H9 (cell line): ENCODE data around the gene FYN. TPM values are rescaled to one million over a fixed set of nuclear protein-coding genes. Genes with fewer than 3 reads are reported as not detected.

ENCODE experiments used
- DNase-seq: peaks from one replicate; pipeline ENCODE4 v3.0.0-alpha.2; 2017
- H2AFZ ChIP-seq: one replicate; pipeline ENCODE4 v1.6.1; 2013; ENCODE audit warnings: mild to moderate bottlenecking, low read length, control low read depth, moderate library complexity
- H2AK5ac ChIP-seq: 2 replicates; pipeline ENCODE4 v1.6.1; 2013; ENCODE audit warnings: low read length, control low read depth, mixed read lengths; ENCODE audit not compliant: insufficient read length
- H2BK120ac ChIP-seq: one replicate; pipeline ENCODE4 v1.6.1; 2013; ENCODE audit warnings: low read depth, mild to moderate bottlenecking, low read length, control low read depth, inconsistent platforms; ENCODE audit not compliant: poor library complexity, severe bottlenecking
- H2BK12ac ChIP-seq: 2 replicates; pipeline ENCODE4 v1.6.1; 2013; ENCODE audit warnings: low read length, control low read depth, mixed read lengths, low read depth; ENCODE audit not compliant: insufficient read length
- H2BK15ac ChIP-seq: 2 replicates; pipeline ENCODE4 v1.6.1; 2013; ENCODE audit warnings: low read depth, low read length, control low read depth
- H2BK20ac ChIP-seq: one replicate; pipeline ENCODE4 v1.6.1; 2013; ENCODE audit warnings: low read depth, mild to moderate bottlenecking, low read length, control low read depth, inconsistent platforms; ENCODE audit not compliant: poor library complexity, severe bottlenecking
- H2BK5ac ChIP-seq: 2 replicates; pipeline ENCODE4 v1.6.1; 2013; ENCODE audit warnings: low read length, control low read depth, mixed read lengths; ENCODE audit not compliant: insufficient read length
- H3K14ac ChIP-seq: 2 replicates; pipeline ENCODE4 v1.6.1; 2013; ENCODE audit warnings: low read length, control low read depth; ENCODE audit not compliant: insufficient read depth
- H3K18ac ChIP-seq: 2 replicates; pipeline ENCODE4 v1.6.1; 2013; ENCODE audit warnings: low read depth, mild to moderate bottlenecking, mixed read lengths, low read length, control low read depth; ENCODE audit not compliant: insufficient read length
- H3K23ac ChIP-seq: 2 replicates; pipeline ENCODE4 v1.6.1; 2013; ENCODE audit warnings: low read length, control low read depth, mixed read lengths, low read depth; ENCODE audit not compliant: insufficient read length
- H3K23me2 ChIP-seq: 2 replicates; pipeline ENCODE4 v1.6.1; 2013; ENCODE audit warnings: low read depth, mild to moderate bottlenecking, mixed read lengths, low read length, control low read depth; ENCODE audit not compliant: insufficient read length, poor library complexity, severe bottlenecking
- H3K27ac ChIP-seq: 2 replicates; pipeline ENCODE4 v1.5.1; 2013; ENCODE audit warnings: low read length, control low read depth, mixed read lengths, low read depth; ENCODE audit not compliant: insufficient read length
- H3K27me3 ChIP-seq: 2 replicates; pipeline ENCODE4 v1.6.1; 2013; ENCODE audit warnings: low read length, control low read depth, inconsistent platforms; ENCODE audit not compliant: insufficient read depth
- H3K4ac ChIP-seq: 2 replicates; pipeline ENCODE4 v1.6.1; 2013; ENCODE audit warnings: low read depth, mild to moderate bottlenecking, control low read depth, inconsistent platforms, low read length, moderate library complexity
- H3K4me1 ChIP-seq: 2 replicates; pipeline ENCODE4 v1.6.1; 2013; ENCODE audit warnings: low read length, control low read depth, inconsistent platforms; ENCODE audit not compliant: insufficient read depth
- H3K4me2 ChIP-seq: 2 replicates; pipeline ENCODE4 v1.6.1; 2013; ENCODE audit warnings: low read length, control low read depth, mixed read lengths; ENCODE audit not compliant: insufficient read length, insufficient read depth
- H3K56ac ChIP-seq: 2 replicates; pipeline ENCODE4 v1.6.1; 2013; ENCODE audit warnings: low read depth, mild to moderate bottlenecking, mixed read lengths, low read length, control low read depth; ENCODE audit not compliant: insufficient read length
- H3K79me1 ChIP-seq: 2 replicates; pipeline ENCODE4 v1.6.1; 2013; ENCODE audit warnings: low read depth, mild to moderate bottlenecking, moderate library complexity, low read length, control low read depth, inconsistent platforms; ENCODE audit not compliant: insufficient read depth, poor library complexity, severe bottlenecking
- H3K79me2 ChIP-seq: 2 replicates; pipeline ENCODE4 v1.6.1; 2013; ENCODE audit warnings: low read length, control low read depth, inconsistent platforms; ENCODE audit not compliant: insufficient read depth
- H3K9ac ChIP-seq: 2 replicates; pipeline ENCODE4 v1.6.1; 2013; ENCODE audit warnings: low read length, control low read depth, mixed read lengths; ENCODE audit not compliant: insufficient read length; ENCODE audit errors: extremely low read depth
- H3K9me3 ChIP-seq: one replicate; pipeline ENCODE4 v1.6.1; 2013; ENCODE audit warnings: low read depth, low read length, inconsistent platforms; ENCODE audit not compliant: control insufficient read depth
- H3T11ph ChIP-seq: one replicate; pipeline ENCODE4 v1.6.1; 2013; ENCODE audit warnings: mild to moderate bottlenecking, low read length, control low read depth, inconsistent platforms
- H4K20me1 ChIP-seq: one replicate; pipeline ENCODE4 v1.6.1; 2013; ENCODE audit not compliant: control insufficient read depth, insufficient read length, insufficient read depth
- H4K5ac ChIP-seq: 2 replicates; pipeline ENCODE4 v1.6.1; 2013; ENCODE audit warnings: low read depth, mild to moderate bottlenecking, mixed read lengths, low read length, control low read depth; ENCODE audit not compliant: insufficient read length
- H4K8ac ChIP-seq: replicated peaks from 2 replicates; pipeline ENCODE4 v1.6.1; 2013; ENCODE audit warnings: low read length, control low read depth, mixed read lengths, low read depth; ENCODE audit not compliant: insufficient read length
- H4K91ac ChIP-seq: 2 replicates; pipeline ENCODE4 v1.6.1; 2013; ENCODE audit warnings: low read depth, mild to moderate bottlenecking, moderate library complexity, mixed read lengths, low read length, control low read depth; ENCODE audit not compliant: insufficient read length
- H3K27ac Mint-ChIP-seq, 3 experiments: 2 replicates in 2 of 3; 3 replicates in 1 of 3; pipeline ENCODE4 v1.8.0; 2020 to 2021; ENCODE audit warnings: mixed read lengths in 3 of 3, mild to moderate bottlenecking in 1 of 3, moderate library complexity in 1 of 3
- H3K27me3 Mint-ChIP-seq: 2 replicates; pipeline ENCODE4 v1.8.0; 2021; ENCODE audit warnings: low read depth, mild to moderate bottlenecking, moderate library complexity, mixed read lengths
- H3K36me3 Mint-ChIP-seq, 3 experiments: 2 replicates in 2 of 3; 3 replicates in 1 of 3; pipeline ENCODE4 v1.8.0; 2020 to 2021; ENCODE audit warnings: low read depth in 3 of 3, mixed read lengths in 3 of 3; ENCODE audit not compliant: insufficient read depth in 1 of 3
- H3K4me1 Mint-ChIP-seq, 2 experiments: 2 replicates each; pipeline ENCODE4 v1.8.0; 2020; ENCODE audit warnings: mixed read lengths in 2 of 2
- H3K4me3 Mint-ChIP-seq, 2 experiments: 2 replicates in 1 of 2; 3 replicates in 1 of 2; pipeline ENCODE4 v1.8.0; 2020 to 2021; ENCODE audit warnings: mild to moderate bottlenecking in 2 of 2, mixed read lengths in 2 of 2, moderate library complexity in 1 of 2
- H3K9me3 Mint-ChIP-seq, 2 experiments: 2 replicates in 1 of 2; 3 replicates in 1 of 2; pipeline ENCODE4 v1.8.0; 2020; ENCODE audit warnings: mild to moderate bottlenecking in 2 of 2, mixed read lengths in 2 of 2, moderate library complexity in 1 of 2
- CTCF ChIP-seq: fragments of 200-600 bp; sonication (generic); conservative IDR thresholded peaks from 3 replicates; pipeline ENCODE4 v1.8.0; 2021; ENCODE audit warnings: antibody characterized with exemption, mild to moderate bottlenecking
- WGBS: extraction: QIAGEN DNeasy Blood & Tissue Kit; methylation state at CpG from one replicate; pipeline ENCODE4 v1.1.7; 2013; ENCODE audit warnings: missing lambda C conversion rate, low lambda C conversion rate, mixed read lengths; ENCODE audit not compliant: insufficient read length; ENCODE audit errors: extremely low coverage; 5-methylcytosine and 5-hydroxymethylcytosine counted together
- total RNA-seq: library from RNA; stranded (reverse); gene quantifications from 2 replicates; pipeline ENCODE4 v1.2.1, GENCODE V29; 2021

Gene FYN
- total RNA-seq, 1 experiment from 2014 or later = 64.8 TPM

GRCh38 chr6:111747829-111748228 is 125.4 kb downstream of the FYN start:
- DNase-seq = no peak
- no peak overlapping the region for H2AFZ ChIP-seq
- no peaks in the 10 kb centered on the region for H3K23me2 ChIP-seq
- H4K20me1 ChIP-seq = no peaks in the 10 kb centered on the region
- H3K9me3 ChIP-seq = no peaks in the 10 kb centered on the region
- no peak overlapping the region for H3T11ph ChIP-seq
- no peak overlapping the region for H2BK15ac ChIP-seq
- H3K79me2 ChIP-seq = no peaks in the 10 kb centered on the region
- Mint-ChIP-seq H3K4me1 (peaks cover 50 to 56% of the 10 kb centered on the region in 2 experiments), H3K27me3 (no peaks in the 10 kb centered on the region), H3K36me3 (peaks cover 3 to 6% (median 5%) of the 10 kb centered on the region in 3 experiments; a peak in 3 of 7 replicates), H3K27ac (no peak overlapping the region; a peak in 1 of 7 replicates), H3K4me3 (no peak overlapping the region), H3K9me3 (no peaks in the 10 kb centered on the region)
- H3K18ac ChIP-seq = no peak overlapping the region
- no peak overlapping the region for H3K56ac ChIP-seq
- H3K4me2 ChIP-seq = no peak overlapping the region
- no peak overlapping the region for H3K4ac ChIP-seq
- H2BK5ac ChIP-seq = no peak overlapping the region
- H3K23ac ChIP-seq = no peak overlapping the region
- H3K27me3 ChIP-seq = no peaks in the 10 kb centered on the region
- H4K8ac ChIP-seq = no peak overlapping the region
- peaks cover 24% of the 10 kb centered on the region for H3K4me1 ChIP-seq
- no peak overlapping the region for H4K91ac ChIP-seq
- H4K5ac ChIP-seq = no peak overlapping the region
- H3K79me1 ChIP-seq = no peaks in the 10 kb centered on the region
- H3K27ac ChIP-seq = peak overlapping the region; percentile 13
- H2BK20ac ChIP-seq = no peak overlapping the region
- H3K9ac ChIP-seq = no peak overlapping the region
- no peak overlapping the region for H2BK12ac ChIP-seq
- no peak for TF ChIP-seq CTCF
- H2AK5ac ChIP-seq = no peak overlapping the region
- no peak overlapping the region for H3K14ac ChIP-seq
- no CpG with 5 or more reads among the region's 5 CpGs for WGBS
- no peak overlapping the region for H2BK120ac ChIP-seq
